Inflammatory macrophage treated with lipopolysaccharide for 1 hour (primary cell): ENCODE data around the gene DMRT3.
A peak's percentile ranks its signal among the peaks of the same experiment; 100 is the strongest.

Source experiments
- DNase-seq, 2 donors: peaks; one replicate each; pipeline ENCODE4 v3.0.0-alpha.2; 2020 to 2022

DMRT3 gene

GRCh38 chr9:1005043-1005667 is 28.7 kb downstream of the DMRT3 start:
- peak; percentile 66 to 78 for DNase-seq

GRCh38 chr9:1007312-1007711 is 30.9 kb downstream of the DMRT3 start:
- no peak for DNase-seq

- DNase-seq: peak; percentile 73 to 85
These were observed 31.8 kb downstream of the DMRT3 start for GRCh38 chr9:1008216-1008615.

GRCh38 chr9:1009101-1009707 is 32.7 kb downstream of the DMRT3 start:
- DNase-seq: peak; percentile 62 to 96

- DNase-seq: peak; percentile 26 to 46
These were observed 36.6 kb downstream of the DMRT3 start for GRCh38 chr9:1013021-1013420.

- no peak for DNase-seq
These were observed 37.8 kb downstream of the DMRT3 start for GRCh38 chr9:1014225-1014624.

- no peak for DNase-seq
These were observed 38.2 kb downstream of the DMRT3 start for GRCh38 chr9:1014640-1015039.

GRCh38 chr9:1018121-1018520 is 41.7 kb downstream of the DMRT3 start:
- peak in 1 of 2 donors; percentile 37 for DNase-seq

GRCh38 chr9:1024112-1024511 is 47.7 kb downstream of the DMRT3 start:
- no peak for DNase-seq

GRCh38 chr9:1025131-1025530 is 48.7 kb downstream of the DMRT3 start:
- no peak for DNase-seq

GRCh38 chr9:1026219-1026618 is 49.8 kb downstream of the DMRT3 start:
- no peak for DNase-seq

GRCh38 chr9:1028501-1029190 is 52.2 kb downstream of the DMRT3 start:
- no peak for DNase-seq

- no peak for DNase-seq
These were observed 55.6 kb downstream of the DMRT3 start for GRCh38 chr9:1031951-1032601.

GRCh38 chr9:1034271-1034670 is 57.8 kb downstream of the DMRT3 start:
- DNase-seq: no peak

GRCh38 chr9:1039589-1039988 is 63.1 kb downstream of the DMRT3 start:
- no peak for DNase-seq
